H9 (cell line): ENCODE measurements around the gene ROR1. TPM values are rescaled to one million over a fixed set of nuclear protein-coding genes. Genes with fewer than 3 reads are reported as not detected.

Experiments
- DNase-seq: peaks from one replicate; pipeline ENCODE4 v3.0.0-alpha.2; 2017
- H2AFZ ChIP-seq: one replicate; pipeline ENCODE4 v1.6.1; 2013; ENCODE audit warnings: mild to moderate bottlenecking, low read length, control low read depth, moderate library complexity
- H2AK5ac ChIP-seq: 2 replicates; pipeline ENCODE4 v1.6.1; 2013; ENCODE audit warnings: low read length, control low read depth, mixed read lengths; ENCODE audit not compliant: insufficient read length
- H2BK120ac ChIP-seq: one replicate; pipeline ENCODE4 v1.6.1; 2013; ENCODE audit warnings: low read depth, mild to moderate bottlenecking, low read length, control low read depth, inconsistent platforms; ENCODE audit not compliant: poor library complexity, severe bottlenecking
- H2BK12ac ChIP-seq: 2 replicates; pipeline ENCODE4 v1.6.1; 2013; ENCODE audit warnings: low read length, control low read depth, mixed read lengths, low read depth; ENCODE audit not compliant: insufficient read length
- H2BK15ac ChIP-seq: 2 replicates; pipeline ENCODE4 v1.6.1; 2013; ENCODE audit warnings: low read depth, low read length, control low read depth
- H2BK20ac ChIP-seq: one replicate; pipeline ENCODE4 v1.6.1; 2013; ENCODE audit warnings: low read depth, mild to moderate bottlenecking, low read length, control low read depth, inconsistent platforms; ENCODE audit not compliant: poor library complexity, severe bottlenecking
- H2BK5ac ChIP-seq: 2 replicates; pipeline ENCODE4 v1.6.1; 2013; ENCODE audit warnings: low read length, control low read depth, mixed read lengths; ENCODE audit not compliant: insufficient read length
- H3K14ac ChIP-seq: 2 replicates; pipeline ENCODE4 v1.6.1; 2013; ENCODE audit warnings: low read length, control low read depth; ENCODE audit not compliant: insufficient read depth
- H3K18ac ChIP-seq: 2 replicates; pipeline ENCODE4 v1.6.1; 2013; ENCODE audit warnings: low read depth, mild to moderate bottlenecking, mixed read lengths, low read length, control low read depth; ENCODE audit not compliant: insufficient read length
- H3K23ac ChIP-seq: 2 replicates; pipeline ENCODE4 v1.6.1; 2013; ENCODE audit warnings: low read length, control low read depth, mixed read lengths, low read depth; ENCODE audit not compliant: insufficient read length
- H3K23me2 ChIP-seq: 2 replicates; pipeline ENCODE4 v1.6.1; 2013; ENCODE audit warnings: low read depth, mild to moderate bottlenecking, mixed read lengths, low read length, control low read depth; ENCODE audit not compliant: insufficient read length, poor library complexity, severe bottlenecking
- H3K27ac ChIP-seq: 2 replicates; pipeline ENCODE4 v1.5.1; 2013; ENCODE audit warnings: low read length, control low read depth, mixed read lengths, low read depth; ENCODE audit not compliant: insufficient read length
- H3K27me3 ChIP-seq: 2 replicates; pipeline ENCODE4 v1.6.1; 2013; ENCODE audit warnings: low read length, control low read depth, inconsistent platforms; ENCODE audit not compliant: insufficient read depth
- H3K4ac ChIP-seq: 2 replicates; pipeline ENCODE4 v1.6.1; 2013; ENCODE audit warnings: low read depth, mild to moderate bottlenecking, control low read depth, inconsistent platforms, low read length, moderate library complexity
- H3K4me1 ChIP-seq: 2 replicates; pipeline ENCODE4 v1.6.1; 2013; ENCODE audit warnings: low read length, control low read depth, inconsistent platforms; ENCODE audit not compliant: insufficient read depth
- H3K4me2 ChIP-seq: 2 replicates; pipeline ENCODE4 v1.6.1; 2013; ENCODE audit warnings: low read length, control low read depth, mixed read lengths; ENCODE audit not compliant: insufficient read length, insufficient read depth
- H3K56ac ChIP-seq: 2 replicates; pipeline ENCODE4 v1.6.1; 2013; ENCODE audit warnings: low read depth, mild to moderate bottlenecking, mixed read lengths, low read length, control low read depth; ENCODE audit not compliant: insufficient read length
- H3K79me1 ChIP-seq: 2 replicates; pipeline ENCODE4 v1.6.1; 2013; ENCODE audit warnings: low read depth, mild to moderate bottlenecking, moderate library complexity, low read length, control low read depth, inconsistent platforms; ENCODE audit not compliant: insufficient read depth, poor library complexity, severe bottlenecking
- H3K79me2 ChIP-seq: 2 replicates; pipeline ENCODE4 v1.6.1; 2013; ENCODE audit warnings: low read length, control low read depth, inconsistent platforms; ENCODE audit not compliant: insufficient read depth
- H3K9ac ChIP-seq: 2 replicates; pipeline ENCODE4 v1.6.1; 2013; ENCODE audit warnings: low read length, control low read depth, mixed read lengths; ENCODE audit not compliant: insufficient read length; ENCODE audit errors: extremely low read depth
- H3K9me3 ChIP-seq: one replicate; pipeline ENCODE4 v1.6.1; 2013; ENCODE audit warnings: low read depth, low read length, inconsistent platforms; ENCODE audit not compliant: control insufficient read depth
- H3T11ph ChIP-seq: one replicate; pipeline ENCODE4 v1.6.1; 2013; ENCODE audit warnings: mild to moderate bottlenecking, low read length, control low read depth, inconsistent platforms
- H4K20me1 ChIP-seq: one replicate; pipeline ENCODE4 v1.6.1; 2013; ENCODE audit not compliant: control insufficient read depth, insufficient read length, insufficient read depth
- H4K5ac ChIP-seq: 2 replicates; pipeline ENCODE4 v1.6.1; 2013; ENCODE audit warnings: low read depth, mild to moderate bottlenecking, mixed read lengths, low read length, control low read depth; ENCODE audit not compliant: insufficient read length
- H4K8ac ChIP-seq: replicated peaks from 2 replicates; pipeline ENCODE4 v1.6.1; 2013; ENCODE audit warnings: low read length, control low read depth, mixed read lengths, low read depth; ENCODE audit not compliant: insufficient read length
- H4K91ac ChIP-seq: 2 replicates; pipeline ENCODE4 v1.6.1; 2013; ENCODE audit warnings: low read depth, mild to moderate bottlenecking, moderate library complexity, mixed read lengths, low read length, control low read depth; ENCODE audit not compliant: insufficient read length
- H3K27ac Mint-ChIP-seq, 3 experiments: 2 replicates in 2 of 3; 3 replicates in 1 of 3; pipeline ENCODE4 v1.8.0; 2020 to 2021; ENCODE audit warnings: mixed read lengths in 3 of 3, mild to moderate bottlenecking in 1 of 3, moderate library complexity in 1 of 3
- H3K27me3 Mint-ChIP-seq: 2 replicates; pipeline ENCODE4 v1.8.0; 2021; ENCODE audit warnings: low read depth, mild to moderate bottlenecking, moderate library complexity, mixed read lengths
- H3K36me3 Mint-ChIP-seq, 3 experiments: 2 replicates in 2 of 3; 3 replicates in 1 of 3; pipeline ENCODE4 v1.8.0; 2020 to 2021; ENCODE audit warnings: low read depth in 3 of 3, mixed read lengths in 3 of 3; ENCODE audit not compliant: insufficient read depth in 1 of 3
- H3K4me1 Mint-ChIP-seq, 2 experiments: 2 replicates each; pipeline ENCODE4 v1.8.0; 2020; ENCODE audit warnings: mixed read lengths in 2 of 2
- H3K4me3 Mint-ChIP-seq, 2 experiments: 2 replicates in 1 of 2; 3 replicates in 1 of 2; pipeline ENCODE4 v1.8.0; 2020 to 2021; ENCODE audit warnings: mild to moderate bottlenecking in 2 of 2, mixed read lengths in 2 of 2, moderate library complexity in 1 of 2
- H3K9me3 Mint-ChIP-seq, 2 experiments: 2 replicates in 1 of 2; 3 replicates in 1 of 2; pipeline ENCODE4 v1.8.0; 2020; ENCODE audit warnings: mild to moderate bottlenecking in 2 of 2, mixed read lengths in 2 of 2, moderate library complexity in 1 of 2
- WGBS: extraction: QIAGEN DNeasy Blood & Tissue Kit; methylation state at CpG from one replicate; pipeline ENCODE4 v1.1.7; 2013; ENCODE audit warnings: missing lambda C conversion rate, low lambda C conversion rate, mixed read lengths; ENCODE audit not compliant: insufficient read length; ENCODE audit errors: extremely low coverage; 5-methylcytosine and 5-hydroxymethylcytosine counted together
- total RNA-seq: library from RNA; stranded (reverse); gene quantifications from 2 replicates; pipeline ENCODE4 v1.2.1, GENCODE V29; 2021
- TF ChIP-seq, protein P1 (sequence below): fragments of 200-600 bp; sonication (generic); conservative IDR thresholded peaks from 3 replicates; pipeline ENCODE4 v1.8.0; 2021; ENCODE audit warnings: antibody characterized with exemption, mild to moderate bottlenecking

The ROR1 gene
- total RNA-seq, 1 experiment from 2014 or later, result 75.9 TPM

DNA sequence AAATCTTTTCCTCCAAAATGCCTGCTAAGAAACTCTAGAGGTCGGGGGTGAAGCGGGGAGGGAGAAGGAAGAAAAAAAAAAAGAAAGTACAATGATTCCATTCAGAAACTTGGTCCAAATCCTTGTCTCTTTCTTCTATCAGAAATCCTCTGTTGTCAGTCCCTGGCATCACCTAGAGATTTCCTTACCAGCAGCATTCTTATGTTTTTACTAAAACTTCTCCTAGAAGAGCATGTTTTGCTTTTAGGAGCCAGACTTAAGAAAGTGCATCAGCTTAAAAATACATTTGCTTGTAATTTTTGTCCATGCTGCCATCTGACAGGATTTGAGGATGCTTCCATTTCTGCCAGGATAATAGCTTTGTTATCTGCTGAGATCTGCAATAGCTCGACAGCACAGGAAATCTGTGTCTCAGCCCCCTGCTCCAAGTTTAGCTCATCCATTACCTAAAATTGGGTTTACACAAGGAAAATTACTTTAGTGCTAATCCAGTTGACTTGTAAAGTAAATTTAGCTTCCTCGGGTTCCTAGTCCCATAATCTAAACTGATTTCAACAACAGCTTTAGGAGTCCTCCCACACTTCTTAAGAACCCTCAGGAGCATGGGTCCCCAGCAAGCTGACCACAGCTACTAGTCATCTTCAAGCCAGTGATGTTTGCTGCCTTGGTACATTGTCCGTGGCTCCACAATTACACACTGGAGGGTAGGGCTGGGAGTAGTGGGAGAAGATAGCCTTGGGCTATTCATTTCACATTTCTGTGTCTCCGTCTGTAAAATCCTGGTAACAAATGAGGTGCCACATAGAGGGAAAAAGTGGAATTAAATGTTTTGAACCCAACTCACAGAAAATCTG, 337.3 kb downstream of the ROR1 start:
- TF ChIP-seq, protein P1, sequence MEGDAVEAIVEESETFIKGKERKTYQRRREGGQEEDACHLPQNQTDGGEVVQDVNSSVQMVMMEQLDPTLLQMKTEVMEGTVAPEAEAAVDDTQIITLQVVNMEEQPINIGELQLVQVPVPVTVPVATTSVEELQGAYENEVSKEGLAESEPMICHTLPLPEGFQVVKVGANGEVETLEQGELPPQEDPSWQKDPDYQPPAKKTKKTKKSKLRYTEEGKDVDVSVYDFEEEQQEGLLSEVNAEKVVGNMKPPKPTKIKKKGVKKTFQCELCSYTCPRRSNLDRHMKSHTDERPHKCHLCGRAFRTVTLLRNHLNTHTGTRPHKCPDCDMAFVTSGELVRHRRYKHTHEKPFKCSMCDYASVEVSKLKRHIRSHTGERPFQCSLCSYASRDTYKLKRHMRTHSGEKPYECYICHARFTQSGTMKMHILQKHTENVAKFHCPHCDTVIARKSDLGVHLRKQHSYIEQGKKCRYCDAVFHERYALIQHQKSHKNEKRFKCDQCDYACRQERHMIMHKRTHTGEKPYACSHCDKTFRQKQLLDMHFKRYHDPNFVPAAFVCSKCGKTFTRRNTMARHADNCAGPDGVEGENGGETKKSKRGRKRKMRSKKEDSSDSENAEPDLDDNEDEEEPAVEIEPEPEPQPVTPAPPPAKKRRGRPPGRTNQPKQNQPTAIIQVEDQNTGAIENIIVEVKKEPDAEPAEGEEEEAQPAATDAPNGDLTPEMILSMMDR, result no peak
- Histone ChIP-seq H3K9ac (no peak overlapping the region), H2BK5ac (no peak overlapping the region), H2AFZ (no peak overlapping the region), H3K14ac (no peak overlapping the region), H3K23ac (no peak overlapping the region), H3K4ac (no peak overlapping the region), H3K56ac (no peak overlapping the region), H4K91ac (no peak overlapping the region), H2BK120ac (no peak overlapping the region), H2BK12ac (no peak overlapping the region), H3T11ph (no peak overlapping the region), H3K27ac (no peak overlapping the region), H3K4me2 (no peak overlapping the region), H2BK15ac (no peak overlapping the region), H2AK5ac (no peak overlapping the region), H3K9me3 (no peaks in the 10 kb centered on the region), H2BK20ac (no peak overlapping the region), H4K20me1 (no peaks in the 10 kb centered on the region), H3K4me1 (peaks cover 10% of the 10 kb centered on the region; the same call in 1 of the 2 replicates), H4K8ac (no peak overlapping the region), H3K18ac (no peak overlapping the region), H3K79me1 (peaks cover 3% of the 10 kb centered on the region), H4K5ac (no peak overlapping the region), H3K23me2 (no peaks in the 10 kb centered on the region), H3K79me2 (no peaks in the 10 kb centered on the region), H3K27me3 (no peaks in the 10 kb centered on the region)
- no peaks in the 10 kb centered on the region for H3K36me3 Mint-ChIP-seq
- no peaks in the 10 kb centered on the region; the same call in 1 of the 2 replicates for H3K27me3 Mint-ChIP-seq
- peaks cover 40 to 61% of the 10 kb centered on the region in 2 experiments for H3K4me1 Mint-ChIP-seq
- no peak overlapping the region for H3K4me3 Mint-ChIP-seq
- WGBS, result no CpG with 5 or more reads among the region's 6 CpGs
- no peak for DNase-seq
- peak overlapping the region in 2 of 3 experiments; percentile 62 to 67; a peak in 3 of 7 replicates for H3K27ac Mint-ChIP-seq
- H3K9me3 Mint-ChIP-seq, result no peaks in the 10 kb centered on the region
